Measurements from ENCODE around the gene IQCC.

GRCh38 chr1:32199043-32199716, 6.3 kb upstream of the IQCC start:
- TF ChIP-seq CTCF (conservative IDR thresholded peaks at IDR 0.05 in 1 of 2, IDR thresholded peaks at IDR 0.05 in 1 of 2; ENCODE audit: low read depth in 1 of 2, low read length in 2 of 2) (no peak), EZH2 (IDR thresholded peaks at IDR 0.05; ENCODE audit: low read length, missing control alignments) (no peak)

Data from fibroblast of lung (primary cell).